AG04449 (cell line): ENCODE data around the gene NAP1L5.

Experiments used
- CTCF ChIA-PET: fragments of 350-600 bp; formaldehyde crosslinking; extraction: SDS; loops from one replicate; lab custom pipeline; 2021; ENCODE audit warnings: antibody characterized with exemption; lab: Yijun Ruan, JAX
- POLR2A ChIA-PET: fragments of 400-600, 350-600 bp; formaldehyde crosslinking; extraction: SDS; loops from one replicate; lab custom pipeline; 2020; ENCODE audit warnings: antibody characterized with exemption, inconsistent platforms; lab: Yijun Ruan, JAX
- DNase-seq: peaks from one replicate; pipeline ENCODE4 v3.0.0-alpha.2; 2010; ENCODE audit warnings: low read depth, low spot score
- H3K4me3 ChIP-seq: 2 replicates; pipeline ENCODE4 v1.5.1; 2011; ENCODE audit warnings: low read depth, mild to moderate bottlenecking, control low read depth, low read length
- CTCF ChIP-seq: IDR thresholded peaks from one replicate; pipeline ENCODE4 v1.5.1; 2011; ENCODE audit warnings: mild to moderate bottlenecking, moderate library complexity, low read length, control low read depth, inconsistent platforms; ENCODE audit not compliant: insufficient read depth; ENCODE audit errors: missing control alignments

NAP1L5 gene

GRCh38 chr4:88655226-88655625 lies 42.4 kb downstream of the NAP1L5 start:
- no peak overlapping the region for H3K4me3 ChIP-seq
- ChIA-PET POLR2A (no interaction called here), CTCF (interaction anchor here (2.2 to 4.8 kb wide), 2 partner anchors 17 to 116 kb away, joined by 8 to 18 read pairs; no protein-coding TSS in a partner anchor)
- no peak for TF ChIP-seq CTCF
- no peak for DNase-seq

GRCh38 chr4:88653371-88653946 lies 44.2 kb downstream of the NAP1L5 start:
- POLR2A ChIA-PET = no interaction called here
- H3K4me3 ChIP-seq = no peak overlapping the region
- CTCF ChIA-PET = interaction anchor here (1.1 to 4.8 kb wide), 4 partner anchors 19 to 119 kb away, joined by 3 to 18 read pairs (median 6); no protein-coding TSS in a partner anchor
- no peak for TF ChIP-seq CTCF
- no peak for DNase-seq

- ChIA-PET CTCF (interaction anchor here (0.8 to 2.1 kb wide), 4 partner anchors 10 to 24 kb away, joined by 3 to 19 read pairs (median 4); no protein-coding TSS in a partner anchor), POLR2A (no interaction called here)
- no peak for TF ChIP-seq CTCF
- DNase-seq = no peak
- no peak overlapping the region for H3K4me3 ChIP-seq
Observed at GRCh38 chr4:88649716-88650115, 47.9 kb downstream of the NAP1L5 start.

- no peak overlapping the region for H3K4me3 ChIP-seq
- TF ChIP-seq CTCF = no peak
- DNase-seq = no peak
- CTCF ChIA-PET = interaction anchor here (1.6 kb wide), 1 partner anchor 26 kb away, joined by 5 read pairs; no protein-coding TSS in a partner anchor
- POLR2A ChIA-PET = no interaction called here
Observed at GRCh38 chr4:88646528-88647280, 50.9 kb downstream of the NAP1L5 start.

- H3K4me3 ChIP-seq = no peak overlapping the region
- DNase-seq = no peak
- POLR2A ChIA-PET = no interaction called here
- TF ChIP-seq CTCF = no peak
- CTCF ChIA-PET = interaction anchor here (1.6 kb wide), 1 partner anchor 27 kb away, joined by 5 read pairs; no protein-coding TSS in a partner anchor
Observed at GRCh38 chr4:88645994-88646393, 51.6 kb downstream of the NAP1L5 start.
